Epithelial cell of proximal tubule (primary cell): Measurements from ENCODE around the gene SLAMF8. TPM values are rescaled to one million over a fixed set of nuclear protein-coding genes. Genes with fewer than 3 reads are reported as not detected.

ENCODE experiments used
- DNase-seq: peaks from one replicate; pipeline ENCODE4 v3.0.0-alpha.2; 2011; ENCODE audit warnings: low read depth
- H3K4me3 ChIP-seq: 2 replicates; pipeline ENCODE4 v1.5.1; 2011; ENCODE audit warnings: low read depth, mild to moderate bottlenecking, low read length
- CTCF ChIP-seq: conservative IDR thresholded peaks from 2 replicates; pipeline ENCODE4 v1.5.1; 2012; ENCODE audit warnings: low read depth, mild to moderate bottlenecking, low read length
- total RNA-seq: library from RNA; depleted of rRNA; stranded (reverse); fragments of >200 nt; gene quantifications from 2 replicates; pipeline ENCODE4 v1.2.3, GENCODE V29; 2015

Gene SLAMF8
- total RNA-seq, 1 donor from 2014 or later, result not detected

GRCh38 chr1:159861218-159861617 is 34.5 kb downstream of the SLAMF8 start:
- no peak overlapping the region for H3K4me3 ChIP-seq
- TF ChIP-seq CTCF, result no peak
- DNase-seq, result no peak

- DNase-seq, result no peak
Observed at GRCh38 chr1:159862031-159862430, 35.4 kb downstream of the SLAMF8 start.

GRCh38 chr1:159862557-159862956 is 35.9 kb downstream of the SLAMF8 start, which contains the start of gene VSIG8:
Gene VSIG8, minus strand, starts transcription at chr1:159862657. Its CDS starts 136 bp downstream, at chr1:159862521.
- no peak for TF ChIP-seq CTCF
- DNase-seq, result no peak
- H3K4me3 ChIP-seq, result no peak within 1 kb of the TSS

More at GRCh38 chr1:159862031-159862430, 35.4 kb downstream of the SLAMF8 start:
- H3K4me3 ChIP-seq, result no peak overlapping the region
- TF ChIP-seq CTCF, result no peak

GRCh38 chr1:159864262-159864661 is 37.6 kb downstream of the SLAMF8 start:
- DNase-seq, result no peak

GRCh38 chr1:159866066-159866465 is 39.4 kb downstream of the SLAMF8 start:
- no peak overlapping the region for H3K4me3 ChIP-seq
- no peak for TF ChIP-seq CTCF
- no peak for DNase-seq

More at GRCh38 chr1:159864262-159864661, 37.6 kb downstream of the SLAMF8 start:
- no peak overlapping the region for H3K4me3 ChIP-seq
- no peak for TF ChIP-seq CTCF

- no peak overlapping the region for H3K4me3 ChIP-seq
- no peak for DNase-seq
- TF ChIP-seq CTCF, result no peak
Observed at GRCh38 chr1:159866905-159867663, 40.4 kb downstream of the SLAMF8 start.

GRCh38 chr1:159867664-159868026 is 41.0 kb downstream of the SLAMF8 start:
- TF ChIP-seq CTCF, result no peak
- no peak overlapping the region for H3K4me3 ChIP-seq
- no peak for DNase-seq
